CD4-positive, alpha-beta T cell treated with Interleukin-12 subunit alpha and Interleukin-12 subunit beta, for 1 hour (primary cell): ENCODE data around the gene NUBP1.
A peak's percentile ranks its signal among the peaks of the same experiment; 100 is the strongest.
"Not testable (repeated sequence)": the region's sequence is repeated elsewhere in the genome, so short reads cannot be mapped to it uniquely, and the experiment has no call there.

Experiments
- DNase-seq: peaks from one replicate; pipeline ENCODE4 v3.0.0-alpha.2; 2020

Gene NUBP1

DNA sequence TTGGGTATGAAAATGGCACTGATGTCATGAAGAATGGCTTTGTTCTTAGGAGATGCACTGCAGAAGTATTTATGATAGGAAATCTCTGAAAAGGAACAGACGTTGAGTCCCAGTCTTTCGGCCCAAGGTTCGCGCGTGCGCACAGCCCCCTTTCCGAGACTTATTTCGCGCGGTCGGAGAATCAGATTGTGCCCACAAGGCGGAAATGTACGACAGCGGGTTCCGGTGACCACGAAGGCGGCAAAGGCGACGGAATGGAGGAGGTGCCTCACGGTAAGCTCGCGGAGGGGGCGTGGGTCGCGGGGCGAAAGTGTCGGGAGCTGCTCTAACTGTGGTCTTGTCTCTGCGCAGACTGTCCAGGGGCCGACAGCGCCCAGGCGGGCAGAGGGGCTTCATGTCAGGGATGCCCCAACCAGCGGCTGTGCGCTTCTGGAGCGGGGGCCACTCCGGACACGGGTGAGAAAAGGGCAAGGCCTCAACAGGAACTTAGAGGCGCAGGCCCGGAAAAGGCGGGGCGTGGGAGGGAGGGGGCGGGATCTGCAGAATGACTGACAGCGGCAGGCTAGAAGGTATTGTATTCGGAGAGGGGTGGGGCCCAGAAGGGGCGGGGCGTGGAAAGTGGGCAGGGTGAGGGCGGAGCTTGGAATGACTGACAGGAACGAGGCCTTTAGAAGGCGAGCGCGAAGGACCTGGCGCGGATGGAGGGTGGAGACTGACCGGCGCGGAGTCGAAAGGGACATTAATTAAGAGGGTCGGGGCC lies at the start of gene NUBP1:
Gene NUBP1 (plus strand): TSS at position 233 of the 760 bp plus-strand sequence. CDS start 22 bp downstream, at position 255.
- peak; percentile 99 for DNase-seq

DNA sequence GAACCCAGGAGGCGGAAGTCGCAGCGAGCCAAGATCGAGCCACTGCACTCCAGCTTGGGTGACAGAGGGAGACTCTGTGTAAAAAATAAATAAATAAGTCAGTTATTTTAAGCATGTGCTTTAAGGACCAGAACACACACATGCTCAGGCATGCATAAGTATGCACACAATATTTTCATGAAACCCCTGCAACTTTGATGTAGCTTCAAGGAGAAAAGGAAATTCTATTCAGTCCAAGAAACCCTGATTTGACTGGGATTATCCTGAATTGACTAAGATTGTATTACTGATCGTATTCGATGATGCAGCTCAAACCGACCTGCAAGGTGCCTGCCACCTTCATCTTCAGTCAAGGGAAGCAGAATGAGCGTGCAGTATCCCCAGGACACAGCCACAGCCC lies 49.8 kb upstream of the NUBP1 start:
- no peak for DNase-seq

DNA sequence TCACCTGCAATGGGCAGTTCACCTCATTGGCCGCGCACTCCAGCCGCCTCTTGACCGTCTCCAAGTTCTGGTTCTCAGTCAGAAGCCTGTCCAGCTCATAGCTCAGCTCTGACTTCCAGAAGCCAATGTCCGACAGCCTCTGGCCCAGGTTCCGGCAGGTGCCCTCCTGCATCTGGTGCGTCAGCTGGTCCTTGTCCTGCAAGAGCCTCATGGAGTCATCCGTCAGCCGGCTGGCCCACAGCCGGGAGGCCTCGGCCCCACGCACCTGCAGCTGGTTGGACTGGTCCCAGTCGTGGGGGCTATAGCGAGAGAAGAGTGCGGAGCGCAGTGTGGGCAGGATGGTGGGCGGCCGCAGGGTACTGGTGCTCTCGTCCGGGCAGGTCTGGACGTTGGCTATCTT lies 49.3 kb upstream of the NUBP1 start:
- no peak for DNase-seq

DNA sequence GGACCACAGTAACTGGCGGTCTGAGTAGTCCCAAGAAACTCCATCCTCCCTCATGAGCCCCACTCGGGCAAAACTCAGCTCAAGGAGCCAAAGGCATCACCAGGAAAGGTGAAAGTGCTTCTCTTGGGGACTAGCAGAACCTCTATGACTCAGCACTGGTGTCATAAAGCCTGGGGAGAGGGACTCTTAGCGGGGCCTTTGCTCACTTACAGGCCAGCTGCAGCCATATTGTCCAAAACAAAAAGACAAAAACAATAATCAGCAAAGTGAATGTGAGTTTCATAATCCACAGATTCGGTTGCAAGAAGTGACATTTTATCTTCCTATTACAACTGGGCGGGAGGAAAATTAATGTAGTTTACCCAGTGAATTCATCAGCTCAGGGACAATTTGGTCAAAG lies 48.8 kb upstream of the NUBP1 start, which contains the start of gene TEKT5:
Gene TEKT5 (minus strand): TSS at position 101 of the 400 bp plus-strand sequence. CDS start 57 bp downstream, at position 44.
- DNase-seq, result no peak

DNA sequence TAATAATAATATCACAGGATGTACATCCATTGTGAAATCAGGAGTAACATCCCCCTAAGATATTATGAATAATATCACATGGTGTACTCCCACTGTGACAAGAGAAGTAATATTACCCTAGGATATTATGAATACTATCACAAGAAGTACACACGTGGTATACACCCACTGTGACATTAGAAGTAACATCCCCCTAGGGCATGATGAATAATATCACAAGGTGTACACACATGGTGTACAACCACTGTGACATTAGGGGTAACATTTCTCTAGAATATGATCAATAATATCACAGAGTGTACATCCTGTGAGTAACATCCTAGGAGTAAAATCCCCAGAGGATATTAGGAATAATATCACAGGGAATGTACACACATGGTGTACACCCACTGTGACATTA lies 43.9 kb upstream of the NUBP1 start:
- DNase-seq, result no peak

DNA sequence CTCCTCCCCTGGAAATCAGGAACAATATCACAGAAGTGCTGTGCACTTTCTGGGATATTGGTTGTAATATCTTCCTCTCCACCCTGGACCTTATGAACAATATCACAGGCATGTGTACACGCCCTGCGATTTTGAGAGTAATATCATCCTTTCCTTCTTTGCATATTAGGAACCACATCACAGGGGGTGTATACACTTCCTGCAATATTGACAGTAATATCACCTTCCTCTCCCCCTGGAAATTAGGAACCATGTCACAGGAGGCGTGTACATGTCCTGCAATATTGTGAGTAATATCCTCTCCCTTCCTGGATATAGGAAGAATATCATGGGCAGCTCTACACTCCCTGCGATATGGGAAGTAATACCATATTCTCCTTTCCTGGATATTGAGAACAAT lies 34.7 kb upstream of the NUBP1 start:
- no peak for DNase-seq

DNA sequence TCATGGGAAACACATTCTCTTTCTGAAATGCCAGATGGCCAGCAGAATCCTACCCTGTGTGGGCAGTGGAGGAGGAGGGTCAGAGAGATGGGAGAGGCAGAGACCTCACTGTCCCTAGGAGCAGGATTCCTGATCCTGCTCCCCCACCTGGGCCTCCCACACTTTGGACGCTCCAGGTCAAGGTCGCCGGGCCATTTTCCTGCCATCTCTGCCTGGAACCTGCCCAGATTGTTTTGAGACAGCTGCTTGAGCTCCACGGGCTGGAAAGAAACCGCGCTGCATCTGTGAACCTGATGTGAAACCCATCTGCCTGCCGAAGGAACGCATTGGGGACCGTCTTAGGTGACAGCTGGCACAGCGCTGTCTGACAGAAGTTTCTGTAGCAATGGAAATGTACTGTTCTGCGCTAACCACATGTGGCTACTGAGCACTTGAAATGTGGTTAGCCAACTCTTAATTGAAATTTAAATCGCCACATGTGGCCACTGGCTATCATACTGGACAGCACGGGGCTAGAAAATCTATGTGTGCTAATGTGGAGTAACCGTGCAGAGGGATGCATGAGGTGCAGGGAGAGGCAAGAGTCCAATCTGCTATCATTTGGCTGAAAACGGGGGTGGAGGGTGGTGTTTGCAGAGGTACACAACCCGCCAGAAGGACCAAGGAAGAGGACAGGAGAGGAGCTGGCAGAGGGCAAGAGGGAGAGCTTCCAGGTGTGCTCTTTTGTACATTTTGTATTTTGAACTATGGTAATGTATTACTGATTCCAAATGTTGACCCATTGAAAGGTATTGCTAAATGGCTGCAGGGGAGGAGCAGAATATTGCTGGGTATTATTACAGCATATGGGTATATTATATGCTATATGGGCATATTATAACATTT lies 15.4 kb upstream of the NUBP1 start:
- no peak for DNase-seq

DNA sequence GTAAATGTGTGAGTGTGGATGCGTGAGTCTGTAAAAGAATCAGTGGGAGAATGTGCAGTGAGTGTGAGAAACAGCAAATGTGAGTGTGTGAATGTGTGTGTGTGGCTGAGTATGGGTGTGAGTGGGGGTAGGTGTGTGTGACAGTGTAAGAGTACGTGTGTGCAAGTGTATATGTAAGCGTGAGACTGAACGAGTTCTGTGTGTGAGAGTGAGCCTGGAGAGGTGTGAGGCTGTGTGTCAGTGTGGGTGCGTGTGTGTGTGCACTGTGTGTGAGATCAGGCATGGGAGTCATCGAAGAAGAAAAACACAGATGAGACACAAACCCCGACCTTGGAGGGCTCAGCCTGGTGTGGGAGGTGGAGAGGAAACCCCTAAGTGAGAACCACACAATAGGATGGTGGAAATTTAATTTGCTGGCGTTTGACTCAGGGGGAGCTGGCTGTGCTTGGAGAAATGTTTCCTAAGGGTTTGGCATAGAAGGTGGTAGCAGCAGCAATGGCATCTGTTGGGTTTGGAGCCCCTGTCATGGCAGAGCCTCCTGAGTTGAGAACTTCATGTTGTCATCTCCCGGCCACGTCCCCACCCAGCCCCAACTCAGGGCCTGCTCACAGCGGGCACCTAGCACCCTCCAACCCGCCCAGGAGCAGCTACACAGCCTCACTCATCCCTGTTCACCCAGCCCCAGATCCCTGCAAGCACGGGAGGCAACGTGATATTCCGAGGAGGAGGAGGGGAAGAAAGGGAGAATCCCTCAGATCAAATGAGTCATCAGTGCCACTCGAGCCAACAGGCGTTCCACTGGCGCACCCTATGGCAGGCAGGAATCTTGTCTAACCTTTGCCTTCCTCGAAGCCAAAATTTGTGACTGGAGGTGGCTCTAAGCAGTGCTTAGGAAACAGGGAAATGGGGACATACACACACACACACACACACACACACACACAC lies 14.3 kb upstream of the NUBP1 start:
- no peak for DNase-seq

DNA sequence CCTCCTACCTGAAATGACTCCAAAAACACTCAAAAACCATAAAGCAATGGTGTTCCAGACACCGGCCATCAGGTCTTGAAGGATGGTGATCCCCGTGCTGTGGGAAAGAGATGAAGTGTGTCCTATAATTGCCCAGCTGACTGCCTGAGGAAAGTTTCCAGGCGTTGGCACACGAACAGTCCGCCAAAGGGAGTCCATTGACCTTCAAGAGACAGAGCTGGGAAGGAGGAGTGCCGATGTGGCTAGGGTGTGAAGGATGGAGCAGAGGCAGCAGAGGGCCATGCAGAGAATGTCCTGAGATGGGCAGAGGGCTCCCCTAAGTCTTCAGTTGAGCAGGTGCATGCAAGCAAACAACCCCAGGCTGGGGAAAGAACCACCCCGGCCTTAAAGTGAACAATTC lies 11.9 kb upstream of the NUBP1 start:
- DNase-seq, result no peak

DNA sequence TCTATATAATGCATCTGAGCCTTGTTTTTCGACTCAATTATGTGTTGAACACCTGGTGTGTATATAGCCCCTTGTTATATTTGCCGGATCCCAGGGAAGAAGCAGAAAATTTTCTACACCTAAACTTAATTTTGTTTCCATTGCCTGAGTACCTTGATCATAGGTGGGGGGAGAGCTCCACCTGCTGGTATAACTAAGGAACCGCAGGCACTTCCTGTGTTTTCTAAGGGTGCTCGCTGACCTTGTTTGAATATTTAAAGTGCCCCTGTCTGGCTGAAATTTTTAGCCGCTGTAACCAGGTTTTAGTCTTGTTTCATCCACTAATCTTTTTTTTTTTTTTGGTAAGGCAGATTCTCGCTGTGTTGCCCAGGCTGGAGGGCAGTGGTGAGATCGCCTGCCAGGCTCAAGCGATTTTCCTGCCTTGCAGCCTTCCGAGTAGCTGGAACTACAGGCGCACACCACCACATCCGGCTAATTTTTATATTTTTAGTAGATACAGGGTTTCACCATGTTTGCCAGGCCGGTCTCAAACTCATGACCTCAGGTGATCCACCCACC lies 6.5 kb upstream of the NUBP1 start:
- DNase-seq, result peak; percentile 85

DNA sequence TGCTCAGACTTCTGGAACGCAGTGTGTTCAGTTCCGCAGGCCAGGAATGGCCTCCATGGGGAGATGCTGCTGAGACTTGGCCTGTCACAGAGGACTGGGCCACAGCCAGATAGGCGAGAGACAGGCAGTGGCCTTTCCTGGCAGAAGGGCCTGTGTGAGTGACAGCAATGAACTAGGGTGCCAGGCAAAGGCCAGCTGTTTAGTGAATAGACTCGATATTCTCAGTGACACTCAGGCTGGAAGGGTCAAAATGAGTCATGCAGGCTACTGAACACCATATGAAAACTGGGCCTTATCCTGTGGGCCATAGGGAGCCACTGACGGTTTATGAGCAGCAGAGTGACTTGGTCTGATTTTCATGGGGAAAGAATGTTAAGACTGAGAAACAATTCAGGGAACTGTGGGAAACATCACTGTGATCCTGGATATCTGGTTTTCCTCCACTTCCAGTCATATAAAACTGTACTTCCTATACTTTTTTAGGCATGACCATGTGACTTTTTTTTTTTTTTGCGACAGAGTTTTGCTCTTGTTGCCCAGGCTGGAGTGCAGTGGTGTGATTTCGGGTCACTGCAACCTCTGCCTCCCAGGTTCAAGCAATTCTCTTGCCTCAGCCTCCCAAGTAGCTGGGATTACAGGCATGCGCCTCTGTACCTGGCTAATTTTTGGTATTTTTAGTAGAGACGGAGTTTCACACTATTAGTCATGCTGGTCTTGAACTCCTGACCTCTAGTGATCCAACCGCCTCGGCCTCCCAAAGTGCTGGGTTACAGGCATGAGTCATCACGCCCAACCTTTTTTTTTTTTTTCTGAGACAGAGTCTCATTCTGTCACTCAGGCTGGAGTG lies 5.2 kb upstream of the NUBP1 start:
- DNase-seq, result peak; percentile 29

DNA sequence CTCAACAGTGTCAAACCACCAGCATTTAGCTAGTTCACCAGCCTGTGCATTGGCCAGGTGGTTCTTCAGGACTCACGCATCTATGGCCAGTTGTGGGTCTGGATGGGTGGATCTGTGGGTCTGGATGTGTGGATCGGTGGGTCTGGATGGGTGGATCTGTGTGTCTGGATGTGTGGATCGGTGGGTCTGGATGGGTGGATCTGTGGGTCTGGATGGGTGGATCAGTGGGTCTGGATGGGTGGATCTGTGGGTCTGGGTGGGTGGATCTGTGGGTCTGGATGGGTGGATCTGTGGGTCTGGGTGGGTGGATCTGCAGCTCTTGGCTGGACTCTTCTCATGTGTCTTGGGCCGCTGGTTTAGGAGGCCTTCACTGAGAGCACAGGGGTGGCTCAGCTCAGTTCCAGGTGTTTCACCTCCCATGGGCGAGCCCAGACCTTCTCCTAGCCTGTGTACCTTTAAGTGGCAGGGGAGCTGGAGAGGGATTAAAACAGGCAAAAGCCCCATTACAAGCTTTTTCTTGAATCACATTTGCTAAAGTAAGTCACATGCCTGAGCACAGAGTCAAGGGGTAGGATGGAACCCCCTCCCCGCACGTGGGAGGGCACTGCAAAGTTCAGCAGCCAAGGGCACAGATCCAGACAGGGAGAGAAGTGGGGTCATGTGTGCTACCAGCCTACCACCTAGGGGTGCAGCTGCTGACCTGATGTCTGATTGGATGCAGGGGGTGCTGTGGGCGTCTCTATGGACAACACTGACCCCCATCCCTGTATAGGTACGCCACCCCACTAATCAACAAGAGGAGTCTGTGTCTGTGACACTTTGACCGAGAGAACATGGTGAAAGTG lies 3.4 kb upstream of the NUBP1 start:
- DNase-seq, result no peak

DNA sequence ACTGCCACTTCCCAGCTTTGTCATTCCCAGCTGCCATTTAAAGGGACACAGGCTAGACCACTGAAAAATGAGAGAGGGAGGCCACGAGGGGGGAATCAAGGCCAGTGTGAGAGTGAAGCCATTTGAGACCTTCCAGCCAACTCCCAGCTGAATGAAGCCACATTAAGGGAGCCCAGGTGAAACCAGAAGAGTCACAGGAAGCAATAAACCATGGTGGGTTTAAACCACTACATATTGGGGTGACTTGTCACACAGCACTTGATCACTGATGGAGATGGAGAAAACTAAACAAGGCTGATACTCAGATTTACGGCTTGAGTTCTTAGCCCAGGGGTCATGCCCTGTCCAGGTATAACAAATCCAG lies 2.8 kb upstream of the NUBP1 start:
- no peak for DNase-seq

DNA sequence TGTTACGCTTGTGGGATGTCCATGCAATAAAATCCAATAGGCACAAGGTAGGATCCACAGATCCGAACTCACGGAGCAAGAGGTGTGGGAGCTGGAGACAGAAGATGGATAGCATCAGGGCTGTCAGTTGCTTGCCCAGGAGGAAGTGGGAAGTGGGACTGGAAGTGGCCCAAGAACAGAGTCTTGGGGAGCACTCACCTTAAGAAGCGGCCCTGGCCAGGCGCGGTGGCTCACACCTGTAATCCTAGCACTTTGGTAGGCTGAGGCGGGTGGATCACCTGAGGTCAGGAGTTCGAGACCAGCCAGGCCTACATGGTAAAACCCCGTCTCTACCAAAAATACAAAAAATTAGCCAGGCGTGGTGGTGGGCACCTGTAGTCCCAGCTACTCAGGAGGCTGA lies 2.4 kb upstream of the NUBP1 start:
- DNase-seq, result not testable (repeated sequence)

DNA sequence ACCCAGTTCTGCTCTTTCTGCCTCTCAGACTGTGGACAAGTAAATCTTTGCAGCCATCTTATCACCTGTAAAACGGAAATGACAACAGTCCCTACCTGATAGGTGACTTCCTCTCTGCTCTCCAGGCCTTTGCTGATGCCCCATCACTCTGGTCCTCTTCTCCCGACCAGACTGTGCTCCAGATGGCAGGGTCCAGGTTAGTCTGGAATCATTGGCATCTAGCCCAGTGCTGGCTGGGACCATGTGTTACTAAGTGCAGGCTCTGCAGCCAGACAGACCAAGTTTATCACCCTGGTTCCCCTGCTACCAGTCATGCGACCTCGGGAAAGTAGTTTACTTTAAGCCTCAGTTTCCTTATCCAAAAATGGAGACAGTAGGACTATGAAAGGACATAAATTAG lies 1.8 kb upstream of the NUBP1 start:
- no peak for DNase-seq

DNA sequence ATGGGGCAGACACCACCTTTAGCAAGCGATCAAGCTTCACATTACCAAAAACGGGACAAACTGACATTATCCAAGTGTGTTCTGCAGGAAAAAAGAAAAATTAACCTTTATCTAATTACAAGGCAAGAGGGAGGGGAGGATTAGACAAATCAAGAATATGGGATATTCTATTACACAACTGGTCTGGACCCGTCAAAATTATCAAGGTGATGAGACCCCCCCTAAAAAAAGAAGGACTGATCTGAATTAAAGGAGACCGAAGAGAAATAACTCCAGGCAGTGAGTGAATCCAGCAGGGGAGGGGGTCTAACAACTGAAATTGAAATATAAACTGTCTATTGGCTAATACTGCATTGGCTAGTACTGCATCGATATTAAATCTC lies 424 bp upstream of the NUBP1 start:
- DNase-seq, result no peak

DNA sequence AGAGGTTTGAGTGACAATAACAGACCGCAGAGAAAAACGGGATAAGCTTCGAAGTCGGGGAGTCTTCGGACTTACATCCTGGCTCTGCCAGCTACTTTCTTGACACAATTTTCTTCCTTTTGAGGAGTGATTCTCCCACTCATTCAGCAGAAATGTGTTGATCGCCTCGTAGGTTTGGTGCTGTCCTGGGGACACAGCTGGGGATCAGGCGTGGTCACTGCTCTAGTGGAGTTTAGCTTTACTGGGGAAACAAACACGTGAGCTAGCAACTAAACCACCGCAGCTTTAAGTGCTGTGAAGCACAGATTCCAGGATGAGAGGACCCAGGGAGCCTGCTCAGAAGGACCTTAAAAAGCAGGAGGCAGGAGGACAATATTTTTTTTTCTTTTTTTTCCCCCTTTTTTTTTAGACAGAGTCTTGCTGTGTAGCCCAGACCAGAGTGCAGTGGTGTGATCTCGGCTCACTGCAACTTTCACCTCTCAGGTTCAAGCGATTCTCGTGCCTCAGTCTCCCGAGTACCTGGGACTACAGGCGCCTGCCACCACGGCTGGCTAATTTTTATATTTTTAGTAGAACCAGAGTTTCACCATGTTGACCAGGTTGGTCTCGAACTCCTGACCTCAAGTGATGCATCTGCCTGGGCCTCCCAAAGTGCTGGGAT lies 858 bp downstream of the NUBP1 start:
- DNase-seq, result no peak

DNA sequence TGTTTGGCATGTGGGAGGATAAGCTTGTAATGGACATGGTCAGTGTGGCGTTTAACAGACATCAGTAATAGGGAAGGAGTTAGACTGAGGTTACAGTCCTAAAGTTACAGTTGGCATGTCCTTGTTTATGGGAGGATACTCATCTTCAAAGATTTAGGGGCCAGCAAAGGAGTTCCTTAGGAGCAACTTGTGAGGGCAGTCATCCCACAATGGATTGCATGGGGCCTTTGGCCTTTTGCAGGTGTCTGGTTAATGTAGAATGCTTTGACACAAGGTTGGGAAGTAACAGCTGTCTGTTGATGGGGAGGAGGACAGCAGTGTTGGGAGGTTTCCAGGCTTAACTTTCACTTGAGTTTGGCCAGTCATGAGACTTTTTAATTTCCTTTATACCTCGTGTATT lies 2.2 kb downstream of the NUBP1 start:
- no peak for DNase-seq

DNA sequence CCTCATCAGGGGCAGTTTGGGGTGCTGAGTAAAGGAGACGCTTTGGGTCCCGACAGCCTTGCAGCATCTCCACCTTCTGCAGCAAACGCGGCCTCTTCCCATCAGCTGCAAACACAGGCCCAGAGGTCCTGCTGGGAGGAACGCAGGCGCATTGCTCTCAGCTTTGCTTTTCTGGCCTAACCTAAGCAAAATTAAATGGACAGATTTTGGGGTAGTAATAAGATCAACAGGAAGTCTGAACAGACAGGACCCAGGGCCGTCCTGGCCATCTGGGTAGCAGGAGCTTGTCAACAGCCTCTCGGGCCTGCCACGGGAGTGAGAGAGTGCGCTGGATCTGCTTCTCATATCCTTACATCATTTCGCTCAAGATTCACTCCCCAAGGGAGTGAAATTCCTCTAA lies 7.2 kb downstream of the NUBP1 start:
- no peak for DNase-seq

DNA sequence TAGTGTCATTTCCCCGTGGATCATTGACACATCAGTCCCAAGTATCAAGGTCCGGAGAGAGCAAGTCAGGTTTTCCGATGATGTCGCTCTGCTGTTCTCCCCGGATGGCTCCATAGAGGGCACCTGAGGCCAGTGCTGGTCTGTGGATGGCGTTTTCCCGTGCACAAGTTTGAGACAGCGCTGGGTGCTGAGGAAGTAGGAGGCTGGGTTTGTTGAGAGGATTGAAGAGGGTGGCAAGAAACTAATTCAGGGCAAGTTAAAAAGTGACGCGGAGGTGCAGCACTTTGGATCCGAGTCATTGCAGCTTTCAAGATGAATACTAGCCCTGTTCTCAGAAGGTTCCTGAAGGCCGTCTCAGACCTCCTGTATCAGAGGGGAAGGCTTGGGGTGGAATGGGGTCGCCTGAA lies 7.7 kb downstream of the NUBP1 start:
- DNase-seq, result no peak
